Endothelial cell of umbilical vein (primary cell): ENCODE data around the gene TMEM183A. TPM values are rescaled to one million over a fixed set of nuclear protein-coding genes. Genes with fewer than 3 reads are reported as not detected.

Experiments used
- BruUV-seq: library from RNA; stranded (reverse); fragments of 400-500 nt; replicated peaks from 2 replicates; lab custom pipeline; 2021; lab: Mats Ljungman, UMichigan
- CTCF ChIA-PET: fragments of 300-600, 350-600 bp; sonication (Branson Sonifier 250); formaldehyde crosslinking; loops from one replicate; lab custom pipeline; 2021; ENCODE audit warnings: antibody characterized with exemption, inconsistent platforms; lab: Charles Lee
- POLR2A ChIA-PET: fragments of 300-600, 350-600 bp; sonication (Branson Sonifier 250); formaldehyde crosslinking; loops from one replicate; lab custom pipeline; 2021; ENCODE audit warnings: antibody characterized with exemption, inconsistent platforms; lab: Charles Lee
- DNase-seq: peaks from one replicate; pipeline ENCODE4 v3.0.0-alpha.2; 2011; ENCODE audit warnings: low read depth, low spot score
- FAIRE-seq: peaks from 2 replicates; lab custom pipeline; 2011; peaks lifted over from hg19 to GRCh38; lab: Jason Lieb, UNC
- H2AFZ ChIP-seq: 2 replicates; pipeline ENCODE4 v1.6.0; 2012; ENCODE audit warnings: low read depth, low read length, control low read depth, inconsistent platforms
- H3K27ac ChIP-seq: 2 replicates; pipeline ENCODE4 v1.5.1; 2011; ENCODE audit warnings: low read depth, mild to moderate bottlenecking, control low read depth, low read length, moderate library complexity; ENCODE audit not compliant: insufficient read depth
- H3K27me3 ChIP-seq, 2 experiments: 2 replicates each; pipeline versions ENCODE4 v1.6.0 to v1.6.1; 2011; ENCODE audit warnings: low read length in 2 of 2, mixed read lengths in 1 of 2; ENCODE audit not compliant: control insufficient read depth in 2 of 2, insufficient read depth in 2 of 2
- H3K36me3 ChIP-seq, 2 experiments: 2 replicates in 1 of 2; 3 replicates in 1 of 2; pipeline ENCODE4 v1.5.1; 2011; ENCODE audit warnings: low read length in 2 of 2, mild to moderate bottlenecking in 1 of 2, moderate library complexity in 1 of 2; ENCODE audit not compliant: control insufficient read depth in 2 of 2, insufficient read depth in 2 of 2; ENCODE audit errors: extremely low read depth in 1 of 2
- H3K4me1 ChIP-seq: 3 replicates; pipeline ENCODE4 v1.5.1; 2011; ENCODE audit warnings: mild to moderate bottlenecking, low read length; ENCODE audit not compliant: control insufficient read depth, insufficient read depth; ENCODE audit errors: extremely low read depth
- H3K4me2 ChIP-seq: 2 replicates; pipeline ENCODE4 v1.6.1; 2011; ENCODE audit warnings: low read length, control low read depth, mixed read lengths; ENCODE audit not compliant: insufficient read depth
- H3K4me3 ChIP-seq, 3 experiments: fragments of 200-600 bp in 1 of 3; sonication (generic), shearing (Covaris generic) in 1 of 3; replicated peaks in 1 of 3; 2 replicates each; pipeline ENCODE4 v1.5.1; 2011 to 2016; ENCODE audit warnings: control low read depth in 3 of 3, low read length in 3 of 3, mild to moderate bottlenecking in 2 of 3, inconsistent platforms in 1 of 3, low read depth in 1 of 3, moderate library complexity in 1 of 3; ENCODE audit not compliant: insufficient read depth in 1 of 3
- H3K79me2 ChIP-seq: 2 replicates; pipeline ENCODE4 v1.6.0; 2012; ENCODE audit warnings: low read length, inconsistent platforms; ENCODE audit not compliant: control insufficient read depth, insufficient read depth
- H3K9ac ChIP-seq: replicated peaks from 2 replicates; pipeline ENCODE3; 2011; ENCODE audit warnings: low read length, control low read depth; ENCODE audit not compliant: insufficient read depth; ENCODE audit errors: extremely low read depth
- H3K9me1 ChIP-seq: replicated peaks from 3 replicates; pipeline ENCODE4 v1.6.0; 2011; ENCODE audit warnings: mild to moderate bottlenecking, low read length; ENCODE audit not compliant: control insufficient read depth, insufficient read depth; ENCODE audit errors: extremely low read depth
- H3K9me3 ChIP-seq: replicated peaks from 2 replicates; pipeline ENCODE4 v1.5.1; 2012; ENCODE audit warnings: low read length, inconsistent platforms; ENCODE audit not compliant: control insufficient read depth, insufficient read depth
- H4K20me1 ChIP-seq: replicated peaks from 2 replicates; pipeline ENCODE3; 2011; ENCODE audit warnings: mild to moderate bottlenecking, low read length; ENCODE audit not compliant: control insufficient read depth, insufficient read depth; ENCODE audit errors: extremely low read depth
- EZH2 ChIP-seq: IDR thresholded peaks from 2 replicates; pipeline ENCODE4 v1.6.1; 2012; ENCODE audit warnings: borderline replicate concordance, low read depth, mild to moderate bottlenecking, moderate library complexity, low read length, inconsistent platforms; ENCODE audit not compliant: severe bottlenecking
- FOS ChIP-seq: IDR thresholded peaks from 2 replicates; pipeline ENCODE4 v1.6.1; 2011; ENCODE audit warnings: mild to moderate bottlenecking, low read length, moderate library complexity, borderline replicate concordance; ENCODE audit not compliant: insufficient read depth
- GATA2 ChIP-seq: IDR thresholded peaks from 2 replicates; pipeline ENCODE4 v1.7.0; 2011; ENCODE audit warnings: low read depth, mild to moderate bottlenecking, moderate library complexity, mixed read lengths, low read length; ENCODE audit not compliant: insufficient read length, insufficient read depth
- JUN ChIP-seq: IDR thresholded peaks from 2 replicates; pipeline ENCODE4 v1.6.1; 2011; ENCODE audit warnings: borderline replicate concordance, low read depth; ENCODE audit not compliant: insufficient read length, insufficient read depth
- MYC ChIP-seq: IDR thresholded peaks from one replicate; pipeline ENCODE4 v1.6.1; 2011; ENCODE audit warnings: mild to moderate bottlenecking, low read depth, low read length
- POLR2A ChIP-seq: IDR thresholded peaks from 2 replicates; pipeline ENCODE4 v1.6.1; 2012; ENCODE audit warnings: low read depth, mild to moderate bottlenecking, control low read depth, low read length
- POLR2AphosphoS5 ChIP-seq: IDR thresholded peaks from 2 replicates; pipeline ENCODE4 v1.6.1; 2012; ENCODE audit warnings: low read depth, mild to moderate bottlenecking, control low read depth, low read length, moderate library complexity; ENCODE audit not compliant: insufficient read depth
- dilution Hi-C: fragments of 300-500 bp; cut with MboI; formaldehyde crosslinking; loops from one replicate; pipeline ENCODE4 v1.15.0; 2019; ENCODE audit warnings: low sequenced_read_pairs; ENCODE audit not compliant: extremely low pct_ligation_motif_present
- intact Hi-C: fragments of 100-400 bp; cut with micrococcal nuclease; formaldehyde crosslinking; loops from one replicate; pipeline ENCODE4 v1.10.0; 2022
- polyA plus RNA-seq, 4 experiments: library from polyadenylated mRNA; depleted of rRNA in 3 of 4; stranded (reverse) in 3 of 4; unstranded in 1 of 4; fragments of >200 nt; gene quantifications; 2 replicates each; pipeline versions ENCODE4 v1.2.1 to v1.2.3, GENCODE V29; 2011 to 2012; ENCODE audit warnings: missing spikeins in 1 of 4
- total RNA-seq: library from RNA; stranded (reverse); gene quantifications from 2 replicates; pipeline ENCODE4 v1.2.3, GENCODE V29; 2021
- TF ChIP-seq, protein P1 (sequence below), 2 donors: IDR thresholded peaks; 1 replicate in 1 of 2; 2 replicates in 1 of 2; pipeline ENCODE4 v1.5.1; 2011; ENCODE audit warnings: low read length in 2 of 2, mild to moderate bottlenecking in 2 of 2, moderate library complexity in 2 of 2, control low read depth in 1 of 2, inconsistent platforms in 1 of 2, low read depth in 1 of 2; ENCODE audit not compliant: insufficient read depth in 1 of 2; ENCODE audit errors: extremely low read depth in 1 of 2
- TF ChIP-seq, protein P2 (sequence below): IDR thresholded peaks from 2 replicates; pipeline ENCODE4 v1.6.1; 2011; ENCODE audit not compliant: insufficient read depth, insufficient read length

TMEM183A gene
- total and polyA plus RNA-seq, 2 donors (not counting 3 experiments of a cell fraction or from before 2014, with no cell fraction given): 59.4 to 110 TPM

DNA sequence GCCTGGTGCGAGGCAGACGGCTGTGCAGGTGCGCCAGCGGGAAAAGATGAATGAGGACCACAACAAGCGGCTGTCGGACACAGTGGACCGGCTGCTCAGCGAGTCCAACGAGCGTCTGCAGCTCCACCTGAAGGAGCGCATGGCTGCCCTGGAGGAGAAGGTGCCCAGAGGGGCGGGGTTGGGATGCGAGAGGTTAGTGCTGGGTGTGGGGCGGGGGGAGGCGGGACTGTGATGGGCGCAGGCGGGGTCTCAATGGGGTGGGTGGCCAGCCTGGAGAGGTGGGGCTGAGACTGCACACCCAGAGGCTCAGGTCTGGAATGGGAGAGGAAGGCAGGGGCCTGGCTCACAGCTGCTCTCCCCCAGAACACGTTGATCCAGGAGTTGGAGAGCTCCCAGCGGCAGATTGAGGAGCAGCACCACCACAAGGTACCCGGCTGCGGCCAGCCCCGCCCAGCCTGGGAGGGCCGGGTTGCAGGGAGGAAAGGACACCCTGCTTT is 41.4 kb downstream of the TMEM183A start:
- H3K4me2 ChIP-seq: no peak overlapping the region
- H3K36me3 ChIP-seq: no peaks in the 10 kb centered on the region
- H2AFZ ChIP-seq: no peak overlapping the region
- no peak overlapping the region for H3K9ac ChIP-seq
- ChIA-PET CTCF (interaction anchor here (7.5 kb wide), 1 partner anchor 9 kb away, joined by 33 read pairs; no protein-coding TSS in a partner anchor), POLR2A (no interaction called here)
- dilution Hi-C loops: no loop called here
- no peaks in the 10 kb centered on the region for H3K9me3 ChIP-seq
- no TSS peak for BruUV-seq
- no peaks in the 10 kb centered on the region for H4K20me1 ChIP-seq
- no peaks in the 10 kb centered on the region for H3K4me1 ChIP-seq
- no peak overlapping the region for H3K27ac ChIP-seq
- DNase-seq (no peak), FAIRE-seq (no peak)
- intact Hi-C loops: no loop called here
- H3K9me1 ChIP-seq: no peaks in the 10 kb centered on the region
- H3K27me3 ChIP-seq: no peaks in the 10 kb centered on the region
- H3K79me2 ChIP-seq: no peaks in the 10 kb centered on the region
- H3K4me3 ChIP-seq: no peak overlapping the region
- TF ChIP-seq MYC (no peak), POLR2AphosphoS5 (no peak), POLR2A (no peak), JUN (no peak), FOS (no peak), GATA2 (no peak), EZH2 (no peak)
- TF ChIP-seq, protein P1, sequence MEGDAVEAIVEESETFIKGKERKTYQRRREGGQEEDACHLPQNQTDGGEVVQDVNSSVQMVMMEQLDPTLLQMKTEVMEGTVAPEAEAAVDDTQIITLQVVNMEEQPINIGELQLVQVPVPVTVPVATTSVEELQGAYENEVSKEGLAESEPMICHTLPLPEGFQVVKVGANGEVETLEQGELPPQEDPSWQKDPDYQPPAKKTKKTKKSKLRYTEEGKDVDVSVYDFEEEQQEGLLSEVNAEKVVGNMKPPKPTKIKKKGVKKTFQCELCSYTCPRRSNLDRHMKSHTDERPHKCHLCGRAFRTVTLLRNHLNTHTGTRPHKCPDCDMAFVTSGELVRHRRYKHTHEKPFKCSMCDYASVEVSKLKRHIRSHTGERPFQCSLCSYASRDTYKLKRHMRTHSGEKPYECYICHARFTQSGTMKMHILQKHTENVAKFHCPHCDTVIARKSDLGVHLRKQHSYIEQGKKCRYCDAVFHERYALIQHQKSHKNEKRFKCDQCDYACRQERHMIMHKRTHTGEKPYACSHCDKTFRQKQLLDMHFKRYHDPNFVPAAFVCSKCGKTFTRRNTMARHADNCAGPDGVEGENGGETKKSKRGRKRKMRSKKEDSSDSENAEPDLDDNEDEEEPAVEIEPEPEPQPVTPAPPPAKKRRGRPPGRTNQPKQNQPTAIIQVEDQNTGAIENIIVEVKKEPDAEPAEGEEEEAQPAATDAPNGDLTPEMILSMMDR (IDR thresholded peaks at IDR 0.05; ENCODE audit: extremely low read depth in 1 of 2, insufficient read depth in 1 of 2, low read depth in 1 of 2, low read length in 2 of 2): no peak
- TF ChIP-seq, protein P2, sequence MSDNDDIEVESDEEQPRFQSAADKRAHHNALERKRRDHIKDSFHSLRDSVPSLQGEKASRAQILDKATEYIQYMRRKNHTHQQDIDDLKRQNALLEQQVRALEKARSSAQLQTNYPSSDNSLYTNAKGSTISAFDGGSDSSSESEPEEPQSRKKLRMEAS: no peak
